ENCODE data around the gene SRRM1.
A peak's percentile ranks its signal among the peaks of the same experiment; 100 is the strongest.
"Not testable (repeated sequence)": the region's sequence is repeated elsewhere in the genome, so short reads cannot be mapped to it uniquely, and the experiment has no call there.

SRRM1 gene

DNA sequence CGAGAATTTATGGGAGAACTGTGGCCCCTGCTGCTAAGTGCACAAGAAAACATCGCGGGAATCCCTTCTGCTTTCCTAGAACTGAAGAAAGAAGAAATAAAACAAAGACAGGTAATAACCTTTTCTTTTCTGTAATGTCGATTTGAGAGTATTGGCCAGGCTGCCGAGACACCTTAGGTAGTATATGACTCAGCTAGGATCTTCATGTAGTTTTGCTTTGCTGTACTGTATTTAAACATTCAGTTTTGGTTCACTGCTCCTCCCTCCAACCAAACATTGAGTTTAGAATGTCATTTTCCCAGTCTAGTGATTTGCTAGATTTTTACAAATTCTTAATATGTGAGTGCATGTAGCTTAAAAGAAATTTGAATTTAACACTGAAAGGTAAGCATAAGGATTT, 5.8 kb downstream of the SRRM1 start:
- DNase-seq, result no peak

DNA sequence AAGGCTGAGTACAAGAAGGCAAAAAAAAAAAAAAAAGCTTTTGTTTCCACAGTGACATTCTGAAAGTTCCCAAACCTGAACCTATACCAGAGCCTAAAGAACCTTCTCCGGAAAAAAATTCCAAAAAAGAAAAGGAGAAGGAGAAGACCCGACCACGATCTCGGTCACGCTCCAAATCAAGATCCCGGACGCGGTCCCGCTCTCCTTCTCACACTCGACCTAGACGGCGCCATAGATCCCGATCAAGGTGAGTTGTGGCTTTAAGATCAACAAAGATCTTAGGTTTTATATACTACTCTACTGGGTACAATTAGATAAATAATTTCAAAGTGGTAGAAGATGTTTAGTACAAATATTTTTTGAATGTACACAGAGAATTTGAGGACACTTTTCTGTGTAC, 9.3 kb downstream of the SRRM1 start:
- no peak for DNase-seq

DNA sequence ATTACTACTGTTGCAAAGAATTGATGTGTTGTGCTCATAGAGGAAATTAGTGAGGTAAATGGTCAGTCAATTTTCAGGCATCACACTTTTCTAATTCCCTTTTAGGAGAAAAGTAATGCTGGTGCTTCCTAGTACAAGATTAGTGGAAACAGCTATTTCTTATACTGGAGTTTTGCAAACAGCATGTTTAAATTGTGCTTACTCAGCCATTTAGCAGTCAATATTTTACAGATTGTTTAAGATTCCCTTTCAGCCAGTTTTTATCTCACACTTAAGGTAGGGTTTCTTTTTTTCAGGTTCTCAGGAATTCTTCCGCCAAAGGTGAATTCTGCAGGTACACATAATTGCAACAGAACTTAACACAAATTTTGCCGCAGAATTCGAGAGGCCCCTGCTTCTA, 10.9 kb downstream of the SRRM1 start:
- DNase-seq, result no peak

DNA sequence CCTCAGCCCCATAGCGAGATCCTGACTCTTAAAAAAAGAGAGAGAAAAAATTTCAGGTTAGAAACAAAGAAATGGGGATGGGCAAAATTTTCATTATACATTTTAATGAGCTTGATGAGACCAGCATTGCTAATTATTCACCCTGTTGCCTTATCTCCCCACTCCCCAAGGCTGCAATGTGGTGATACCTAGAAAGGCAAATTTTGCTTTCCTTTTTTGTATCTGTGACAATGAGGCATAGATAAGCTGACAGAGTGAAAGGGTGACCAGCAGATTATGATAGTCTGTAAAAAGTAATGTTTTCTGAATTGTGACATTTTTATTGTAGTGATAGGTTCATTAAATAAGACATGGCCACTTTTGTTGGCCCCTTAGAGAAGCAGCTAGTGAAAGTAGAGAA, 12.9 kb downstream of the SRRM1 start:
- no peak for DNase-seq

DNA sequence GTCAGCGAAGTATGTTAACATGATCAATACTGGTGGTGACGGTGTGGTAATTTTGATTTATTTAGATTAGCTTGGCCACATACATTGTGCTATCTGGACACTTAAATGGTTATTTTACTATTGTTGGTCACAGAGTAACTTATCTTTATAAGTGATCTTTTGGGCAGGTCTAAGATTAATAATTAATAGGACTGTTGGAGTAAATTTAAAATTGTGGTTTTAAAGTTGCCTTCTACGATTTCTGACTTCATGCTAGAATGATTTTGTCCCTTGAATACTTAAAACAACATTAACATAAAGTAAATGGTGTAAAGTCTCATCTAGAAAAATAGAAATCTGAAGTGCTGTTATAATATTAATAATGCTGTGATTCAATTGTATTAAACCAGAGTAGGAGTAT, 14.7 kb downstream of the SRRM1 start:
- no peak for DNase-seq

DNA sequence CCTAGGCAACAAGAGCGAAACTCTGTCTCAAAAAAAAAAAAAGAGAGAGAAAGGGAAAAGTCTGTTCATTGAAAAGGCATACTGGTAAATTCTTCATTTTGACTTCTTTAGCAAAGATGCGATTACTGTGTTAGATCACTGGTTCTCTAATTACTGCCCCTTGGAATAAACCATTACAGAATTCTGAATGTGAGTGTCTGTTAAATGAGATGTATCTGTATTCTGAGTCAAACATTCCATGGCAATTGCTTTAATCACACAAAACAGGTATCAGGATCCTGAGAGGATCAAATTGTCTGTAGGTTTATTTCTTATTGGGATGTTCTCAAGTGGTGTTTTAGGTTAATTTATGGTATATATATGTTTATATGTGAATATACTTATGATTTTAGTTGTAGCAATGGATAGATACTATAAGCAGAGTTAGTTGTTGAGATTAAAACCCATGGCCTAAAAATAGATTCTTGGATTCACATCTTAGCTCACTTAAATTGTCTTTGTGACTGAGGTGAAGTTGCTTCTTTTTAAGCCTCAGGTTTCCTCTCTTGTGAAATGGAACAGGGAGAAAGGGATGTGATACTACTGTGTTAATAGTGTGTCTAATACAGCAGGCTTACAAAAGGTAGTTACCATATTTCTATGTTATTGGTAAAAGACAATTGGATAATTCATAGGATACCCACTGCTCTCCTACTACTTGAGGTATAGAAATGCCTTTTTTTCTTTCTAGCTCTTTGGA, 16.2 kb downstream of the SRRM1 start:
- DNase-seq, result no peak

DNA sequence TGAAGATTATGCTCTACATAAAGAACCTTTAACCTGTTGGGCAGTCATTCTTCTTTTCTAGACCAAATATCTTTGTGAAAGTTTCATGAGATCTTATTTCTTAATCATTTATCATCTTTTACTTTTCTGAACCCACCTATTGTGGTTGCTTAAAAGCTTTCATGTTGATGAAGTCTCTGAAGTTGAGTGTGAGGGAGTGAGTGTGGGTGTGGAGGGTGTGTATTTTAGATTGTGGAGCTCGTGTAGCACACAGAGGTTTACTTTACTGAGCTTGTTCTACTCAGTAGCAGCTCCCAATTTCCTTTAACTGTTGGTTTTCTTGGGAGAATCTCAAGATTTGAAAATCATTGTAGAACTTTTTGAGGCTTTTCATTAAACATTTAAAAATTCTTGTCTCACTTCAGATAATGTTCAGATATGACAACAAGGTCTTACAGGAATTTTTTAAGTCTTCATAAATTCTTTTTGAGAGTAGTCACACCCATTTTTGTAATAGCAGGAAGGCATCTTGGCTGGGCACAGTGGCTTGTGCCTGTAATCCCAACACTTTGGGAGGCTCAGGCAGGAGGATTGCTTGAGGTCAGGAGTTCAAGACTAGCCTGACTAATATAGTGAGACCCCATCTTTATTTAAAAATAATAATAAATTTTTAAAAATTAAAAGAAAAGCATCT, 17.0 kb downstream of the SRRM1 start:
- DNase-seq, result no peak

DNA sequence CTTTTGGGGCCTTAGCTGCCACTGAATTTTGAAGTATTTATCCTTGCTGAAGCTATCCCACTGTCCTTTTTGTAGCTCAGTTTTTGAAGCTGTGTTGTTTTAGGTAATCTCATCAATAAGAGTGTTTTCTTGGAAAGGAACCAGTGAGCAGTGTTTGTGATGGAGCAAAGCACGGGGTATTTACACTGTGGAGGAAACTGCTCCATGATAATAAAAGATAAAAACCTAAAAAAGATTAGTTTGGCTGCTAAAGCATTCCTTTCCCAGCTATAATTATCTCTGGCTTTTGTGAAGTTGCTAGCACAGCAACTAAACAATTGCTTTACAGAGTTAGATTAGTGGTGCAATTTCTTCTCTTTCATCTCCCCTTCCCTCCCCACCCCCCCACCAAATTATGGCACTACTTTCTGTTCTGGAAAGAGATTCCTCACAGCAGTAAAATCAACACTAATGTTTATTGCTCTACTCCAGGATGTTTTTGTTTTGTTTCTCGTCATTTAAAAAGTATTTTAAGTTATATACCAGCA, 21.5 kb downstream of the SRRM1 start:
- DNase-seq, result no peak

DNA sequence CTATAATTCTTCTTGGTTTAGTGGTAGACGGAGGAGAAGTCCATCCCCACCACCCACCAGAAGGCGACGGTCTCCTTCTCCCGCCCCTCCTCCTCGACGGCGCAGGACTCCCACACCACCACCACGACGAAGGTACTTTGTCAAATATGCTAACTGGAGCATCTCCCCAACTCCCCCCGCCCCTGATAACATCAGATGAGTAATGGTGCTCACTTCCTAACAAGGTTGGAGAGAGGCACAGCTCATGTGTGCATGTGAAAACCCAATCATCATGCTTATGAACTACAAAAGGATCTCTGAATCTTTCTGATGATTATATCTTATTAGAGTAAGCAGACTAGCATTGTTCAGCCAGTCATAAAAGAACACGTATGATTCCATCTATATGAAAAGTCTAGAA, 23.7 kb downstream of the SRRM1 start:
- no peak for DNase-seq

DNA sequence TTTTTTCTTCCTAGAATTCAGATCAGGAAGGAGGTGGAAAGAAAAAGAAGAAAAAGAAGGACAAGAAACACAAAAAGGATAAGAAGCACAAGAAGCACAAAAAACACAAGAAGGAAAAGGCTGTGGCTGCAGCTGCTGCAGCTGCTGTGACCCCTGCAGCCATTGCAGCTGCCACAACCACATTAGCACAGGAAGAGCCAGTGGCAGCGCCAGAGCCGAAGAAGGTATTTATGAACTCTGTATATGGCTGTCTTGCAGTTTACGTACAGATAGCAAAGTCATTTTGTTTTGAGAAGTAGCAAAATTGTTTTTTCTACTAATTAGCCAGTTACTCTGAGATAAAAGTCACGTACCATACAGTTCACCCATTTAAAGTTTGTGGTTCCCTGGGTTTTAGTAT, 28.3 kb downstream of the SRRM1 start:
- DNase-seq, result not testable (repeated sequence)

DNA sequence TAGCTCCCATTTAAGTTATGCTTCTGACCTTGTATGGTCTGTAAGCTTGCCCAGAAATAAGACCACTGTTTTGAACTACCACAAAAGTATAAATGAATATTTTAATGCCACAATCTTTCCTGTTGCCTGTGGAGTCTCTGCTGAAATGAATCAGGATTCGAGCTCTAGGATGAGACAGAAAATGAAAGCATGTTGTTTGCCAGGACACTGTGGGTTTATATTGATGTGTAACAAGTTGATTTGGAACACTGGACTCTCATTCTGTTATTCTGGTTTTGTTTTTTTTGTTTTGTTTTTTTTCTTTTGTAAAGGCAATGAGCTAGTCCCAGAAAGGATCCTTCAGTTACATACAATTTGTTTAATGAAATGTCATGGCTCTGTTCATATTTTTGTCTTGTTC, 29.6 kb downstream of the SRRM1 start:
- not testable (repeated sequence) for DNase-seq

DNA sequence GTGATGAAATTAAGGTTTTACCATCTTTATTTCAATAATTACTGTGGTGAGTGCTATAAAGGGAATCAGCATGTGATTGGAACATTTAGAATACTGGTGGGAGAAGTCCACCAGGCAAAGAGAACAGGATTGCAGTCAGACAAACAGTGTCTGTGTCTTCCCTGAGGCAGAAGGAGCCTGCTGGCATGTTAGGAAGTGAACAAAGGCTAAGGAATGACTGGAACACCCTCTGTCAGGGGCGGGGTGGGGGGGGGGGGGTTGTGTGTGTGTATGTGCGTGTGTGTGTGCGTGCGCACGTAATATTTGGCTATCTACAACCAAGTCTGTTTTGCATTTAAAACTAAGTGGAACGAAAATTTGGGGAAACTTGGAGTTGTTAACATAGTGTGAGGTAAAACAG, 30.2 kb downstream of the SRRM1 start:
- no peak for DNase-seq

DNA sequence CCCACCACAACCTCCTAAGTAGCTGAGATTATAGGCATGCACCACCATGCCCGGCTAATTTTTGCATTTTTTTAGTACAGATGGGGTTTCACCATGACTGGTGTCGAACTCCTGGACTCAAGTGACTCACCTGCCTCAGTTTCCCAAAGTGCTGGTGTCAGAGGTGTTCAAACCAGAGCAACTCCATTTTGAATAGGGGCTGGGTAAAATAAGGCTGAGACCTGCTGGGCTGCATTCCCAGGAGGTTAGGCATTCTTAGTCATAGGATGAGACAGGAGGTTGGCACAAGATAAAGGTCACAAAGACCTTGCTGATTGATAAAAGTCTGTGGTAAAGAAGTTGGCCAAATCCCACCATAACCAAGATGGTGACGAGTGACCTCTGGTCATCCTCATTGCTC, 35.3 kb downstream of the SRRM1 start:
- not testable (repeated sequence) for DNase-seq

DNA sequence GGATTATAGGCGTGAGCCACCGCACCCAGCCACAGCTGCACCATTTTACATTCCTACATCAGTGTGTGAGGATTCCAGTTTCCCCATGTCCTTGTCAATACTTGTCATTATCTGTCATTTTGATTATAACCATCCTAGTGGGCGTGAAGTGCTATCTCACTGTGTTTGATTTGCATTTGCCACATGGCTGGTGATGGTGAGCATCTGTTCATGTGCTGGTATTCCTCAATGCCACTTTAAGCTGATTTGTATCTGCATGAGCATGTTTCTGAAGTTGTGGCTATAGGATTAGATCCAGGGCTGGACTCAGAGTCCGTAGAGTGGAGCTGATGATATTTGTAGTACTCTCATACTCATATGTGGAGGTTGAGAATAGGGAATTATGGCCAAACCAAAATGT, 36.6 kb downstream of the SRRM1 start:
- DNase-seq, result no peak

DNA sequence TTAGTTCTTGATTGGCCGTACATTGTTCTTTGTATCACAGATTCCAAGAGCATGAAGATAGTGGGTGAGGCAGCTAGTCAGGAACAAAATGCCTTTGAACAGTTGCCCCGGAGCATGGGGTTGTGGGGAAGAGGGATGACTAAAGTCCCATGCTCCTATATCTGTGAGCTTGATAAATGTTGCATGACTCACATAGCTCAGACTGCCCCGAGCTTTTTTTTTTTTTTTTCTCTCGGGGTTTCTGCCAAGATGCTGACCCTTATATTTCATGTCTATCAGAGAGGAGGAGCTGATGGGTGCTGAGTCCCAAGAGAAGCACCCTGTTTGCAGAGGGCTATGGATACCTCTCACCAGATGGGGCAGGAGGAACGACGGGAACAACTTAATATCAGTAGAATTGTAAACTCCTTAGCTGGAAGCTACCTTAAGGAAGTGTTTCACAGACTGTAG, 40.6 kb downstream of the SRRM1 start:
- no peak for DNase-seq

DNA sequence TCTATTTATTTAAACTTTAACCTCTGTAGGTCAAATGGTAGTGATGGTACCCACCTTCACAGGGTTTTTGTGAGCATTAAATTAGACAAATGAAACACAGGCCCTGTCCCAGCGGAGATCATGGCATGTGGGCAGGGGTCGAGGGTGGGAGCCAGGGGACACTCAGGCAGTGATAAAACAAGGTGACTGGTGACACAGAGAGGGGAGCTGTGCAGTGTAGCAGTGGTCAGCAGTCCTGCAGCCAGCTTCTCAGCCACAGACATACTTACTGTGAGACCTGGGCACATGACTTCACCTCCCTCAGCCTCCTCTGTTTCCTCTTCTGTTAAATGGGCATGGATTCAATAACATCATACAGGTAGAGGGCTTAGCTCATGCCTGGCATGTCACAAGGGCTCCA, 44.9 kb downstream of the SRRM1 start:
- DNase-seq, result no peak

DNA sequence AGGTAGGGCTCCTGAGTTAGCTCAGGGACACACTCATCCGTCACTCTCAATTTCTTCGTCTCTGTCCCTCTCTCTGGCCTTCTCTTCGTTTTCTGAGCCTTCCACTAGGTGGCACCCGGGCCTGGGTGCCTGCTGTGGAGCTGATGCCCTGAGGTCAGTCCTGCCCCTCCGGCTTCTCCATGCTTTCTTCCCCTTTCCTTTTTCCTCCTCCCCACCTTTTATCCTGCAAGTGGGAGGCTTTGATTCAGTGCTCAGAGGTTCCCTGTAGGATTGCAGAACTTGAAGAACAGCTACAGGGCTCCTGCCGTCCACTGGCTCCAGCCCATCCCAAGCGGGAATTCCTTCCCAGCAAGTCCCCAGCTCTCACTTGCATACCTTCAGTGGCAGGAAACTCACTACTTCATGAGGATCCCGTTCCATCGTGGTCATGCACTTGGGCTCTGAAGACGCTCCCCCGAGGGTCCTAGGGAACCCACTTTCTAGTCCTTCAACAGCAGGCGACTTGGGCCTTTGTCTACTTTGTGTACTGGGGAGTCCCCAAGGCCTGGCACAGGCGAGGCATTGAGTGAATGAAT, 45.6 kb downstream of the SRRM1 start:
- DNase-seq, result peak; percentile 73 to 74

DNA sequence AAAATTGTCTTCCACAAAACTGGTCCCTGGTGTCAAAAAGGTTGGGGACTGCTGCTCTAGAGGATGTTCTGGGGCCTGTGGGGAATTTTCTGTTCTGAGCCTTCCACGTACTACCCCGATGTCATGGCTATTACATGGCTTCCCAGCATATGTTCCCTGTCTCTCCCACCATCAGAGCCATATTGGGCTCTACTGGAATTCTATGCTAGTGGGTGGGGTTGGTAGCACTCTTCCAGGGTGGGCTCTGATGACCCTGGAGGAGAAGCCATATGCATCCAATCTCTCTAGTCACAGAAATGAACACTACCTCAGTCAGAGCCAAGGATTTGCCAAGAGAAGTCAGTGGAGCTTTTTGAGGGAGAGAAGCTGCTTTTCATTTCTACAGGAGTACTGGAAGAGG, 47.9 kb downstream of the SRRM1 start:
- DNase-seq, result no peak

DNA sequence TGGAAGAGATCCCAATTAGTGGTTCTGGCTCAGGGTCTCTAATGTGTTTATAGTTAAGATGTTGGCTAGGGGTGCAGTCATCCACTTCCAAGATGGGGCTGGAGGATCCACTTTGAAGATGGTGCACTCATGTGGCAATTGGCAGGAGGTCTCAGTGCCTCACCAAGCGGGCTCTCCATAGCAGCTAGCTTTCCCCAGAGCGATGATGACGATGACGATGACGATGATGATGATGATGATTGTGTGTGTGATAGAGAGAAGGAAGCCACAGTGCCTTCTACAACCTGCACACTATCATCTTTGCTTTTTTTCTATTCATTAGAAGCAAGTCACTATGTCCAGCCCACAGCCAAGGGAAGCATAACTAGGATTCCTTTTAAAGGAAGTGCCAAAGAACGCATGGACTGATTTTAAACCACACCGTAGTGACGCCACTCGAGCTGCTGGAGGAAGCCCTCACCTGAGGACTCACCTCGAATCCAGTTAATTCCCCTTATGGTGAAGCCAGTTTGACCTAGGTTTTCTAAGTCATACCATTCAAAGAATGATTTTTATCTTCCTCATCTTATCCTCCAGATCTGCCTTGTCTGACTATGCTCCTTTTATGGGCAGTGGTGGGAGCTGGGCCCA, 49.4 kb downstream of the SRRM1 start:
- no peak for DNase-seq

DNA sequence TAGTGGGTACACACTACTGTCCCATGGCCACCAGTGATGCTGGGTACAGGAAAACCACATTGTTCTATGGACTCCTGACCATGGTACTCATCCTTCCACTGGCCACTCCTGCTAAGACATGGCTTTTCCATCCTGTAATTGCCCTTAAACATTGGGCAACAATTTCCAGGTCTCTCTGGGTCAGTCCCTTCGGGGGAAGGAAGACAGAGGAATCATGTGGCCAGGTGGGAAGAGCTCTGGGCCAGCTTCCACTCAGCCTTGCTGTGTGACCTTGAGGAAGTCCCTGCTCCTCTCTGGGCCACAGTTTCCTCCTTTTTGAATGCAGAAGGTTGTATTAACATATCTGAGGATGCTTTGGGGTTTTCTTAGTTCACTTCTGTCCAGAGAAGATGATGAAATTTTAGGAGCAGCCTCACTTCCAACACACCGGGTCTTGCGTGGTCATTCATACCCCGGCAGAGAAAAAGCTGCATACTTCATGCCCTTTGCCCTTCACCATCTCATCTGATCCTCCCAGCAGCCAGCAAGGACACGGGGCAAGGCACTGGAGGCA, 50.8 kb downstream of the SRRM1 start:
- no peak for DNase-seq

DNA sequence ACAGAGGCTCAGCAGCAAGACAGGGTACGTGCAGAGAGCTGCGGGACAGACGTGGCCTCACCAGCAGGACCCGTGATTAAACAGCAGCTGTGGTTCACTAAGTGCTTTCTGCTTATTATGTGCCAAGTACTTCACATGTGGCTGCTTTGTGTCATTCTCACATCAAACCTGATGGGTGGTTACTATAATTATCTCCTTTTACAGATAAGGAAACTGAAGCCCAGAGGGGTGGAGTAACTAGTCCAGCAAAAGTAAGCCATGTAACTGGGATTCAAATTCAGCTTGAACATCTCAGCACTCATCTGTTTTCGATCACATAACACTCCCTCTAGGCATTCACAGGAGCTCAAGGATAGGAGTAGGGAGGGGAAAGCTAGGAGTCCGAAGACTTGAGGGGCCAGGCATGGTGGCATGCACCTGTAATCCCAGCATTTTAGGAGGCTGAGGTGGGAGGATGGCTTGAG, 51.3 kb downstream of the SRRM1 start:
- DNase-seq, result no peak

DNA sequence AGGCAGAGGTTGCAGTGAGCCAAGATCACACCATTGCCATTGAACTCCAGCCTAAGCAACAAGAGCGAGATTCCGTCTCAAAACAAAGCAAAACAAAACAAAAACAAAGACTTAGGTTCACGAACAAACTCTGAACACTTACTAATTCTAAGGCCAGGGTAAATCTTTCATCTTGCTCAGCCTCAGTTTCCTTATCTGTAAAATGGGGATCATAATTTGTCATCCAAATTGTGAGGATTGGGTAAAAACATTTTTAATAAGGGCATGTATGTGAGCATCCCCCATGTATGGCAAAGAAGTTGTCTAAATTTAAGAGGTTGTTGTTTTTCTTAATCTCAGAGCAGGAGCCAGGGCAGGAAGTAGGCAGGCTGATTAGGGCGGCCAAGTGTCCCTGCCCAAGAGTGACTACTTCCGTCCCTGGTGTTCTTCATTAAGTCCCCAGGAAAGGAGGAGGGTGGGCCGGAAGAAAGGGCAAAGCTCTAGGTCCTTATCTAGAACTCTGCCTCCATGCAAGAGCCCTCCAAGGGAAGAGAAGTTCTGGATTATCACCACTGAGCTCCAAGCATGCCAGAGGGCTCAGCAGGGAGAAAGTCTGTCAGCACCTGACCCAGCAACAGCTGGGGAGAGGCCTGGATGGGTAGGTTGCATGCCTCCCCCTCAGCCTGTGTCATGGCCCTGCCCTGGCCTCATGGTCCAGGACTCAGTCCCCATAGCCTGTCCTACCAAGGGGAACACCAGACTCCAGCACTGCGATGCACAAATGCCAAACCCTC, 52.3 kb downstream of the SRRM1 start:
- DNase-seq, result no peak

Measured in activated T-cell treated with anti-CD3 and anti-CD28 coated beads, Interleukin-2, amount 50 U/mL, for 48 hours (primary cell).